ENCODE results near the gene PAK1IP1. TPM values are rescaled to one million over a fixed set of nuclear protein-coding genes. Genes with fewer than 3 reads are reported as not detected.

The PAK1IP1 gene
- polyA plus RNA-seq, 1 donor from 2014 or later, result 30.4 TPM

DNA sequence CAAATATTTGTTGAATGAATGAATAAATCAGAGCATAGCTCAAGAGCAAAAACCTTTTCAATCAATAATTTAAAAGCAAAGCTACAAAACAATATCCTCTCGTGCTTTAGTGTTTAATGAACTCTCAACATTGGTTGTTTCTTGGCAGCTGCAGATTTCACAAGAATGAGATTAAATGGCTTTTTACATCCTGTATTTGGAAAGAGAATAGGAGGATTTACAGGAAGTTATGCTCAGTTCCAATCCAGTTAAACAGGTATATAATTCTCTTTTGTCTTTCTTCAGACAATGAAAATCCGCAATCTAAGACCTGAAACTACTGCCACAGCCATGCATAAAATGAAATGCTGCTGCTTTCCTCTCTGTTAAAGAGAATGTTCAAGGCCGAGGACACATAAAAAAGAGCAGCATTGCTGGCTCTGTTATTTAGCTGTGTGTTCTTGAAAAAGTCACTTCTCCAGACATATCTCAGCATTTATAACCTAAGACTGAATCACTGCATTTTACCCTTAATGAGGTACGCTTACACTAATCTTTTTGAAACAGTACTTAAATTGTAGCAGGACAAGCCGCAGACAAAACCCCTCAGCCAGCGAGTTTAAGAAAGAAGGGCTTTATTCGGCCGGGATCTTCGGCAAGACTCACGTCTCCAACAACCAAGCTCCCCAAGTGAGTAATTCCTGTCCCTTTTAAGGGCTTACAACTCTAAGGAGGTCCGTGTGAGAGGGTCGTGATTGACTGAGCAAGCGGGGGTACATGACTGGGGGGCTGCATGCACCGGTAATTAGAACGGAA lies 3.9 kb upstream of the PAK1IP1 start:
- no peak overlapping the region for H2AFZ ChIP-seq (ENCODE audit: low read depth, low read length)
- no peaks in the 10 kb centered on the region for H3F3A ChIP-seq (ENCODE audit: insufficient read depth, low read length, poor library complexity, severe bottlenecking)
- H3K27me3 ChIP-seq (ENCODE audit: insufficient read depth, low read depth, low read length), result no peaks in the 10 kb centered on the region
- H3K4me3 ChIP-seq (ENCODE audit: low read length), result no peak overlapping the region
- no peak overlapping the region for H3K4me2 ChIP-seq (ENCODE audit: low read length)
- no peaks in the 10 kb centered on the region for H3K9me2 ChIP-seq (ENCODE audit: insufficient read depth, low read length)
- no peaks in the 10 kb centered on the region for H3K9me3 ChIP-seq (ENCODE audit: low read length)
- H3K27ac ChIP-seq (ENCODE audit: low read length), result no peak overlapping the region
- H3K79me2 ChIP-seq (replicated peaks; ENCODE audit: insufficient read depth, low read length), result peaks cover 15% of the 10 kb centered on the region
- H3K36me3 ChIP-seq (ENCODE audit: insufficient read depth, low read length), result no peaks in the 10 kb centered on the region
- no peak overlapping the region for H3K9ac ChIP-seq (ENCODE audit: low read length)
- no peak for TF ChIP-seq TAF1 (IDR thresholded peaks at IDR 0.05; ENCODE audit: low read depth)
- no peak for TF ChIP-seq EP300 (conservative IDR thresholded peaks at IDR 0.05; ENCODE audit: poor library complexity, severe bottlenecking)
- H4K20me1 ChIP-seq (ENCODE audit: insufficient read depth), result no peaks in the 10 kb centered on the region

DNA sequence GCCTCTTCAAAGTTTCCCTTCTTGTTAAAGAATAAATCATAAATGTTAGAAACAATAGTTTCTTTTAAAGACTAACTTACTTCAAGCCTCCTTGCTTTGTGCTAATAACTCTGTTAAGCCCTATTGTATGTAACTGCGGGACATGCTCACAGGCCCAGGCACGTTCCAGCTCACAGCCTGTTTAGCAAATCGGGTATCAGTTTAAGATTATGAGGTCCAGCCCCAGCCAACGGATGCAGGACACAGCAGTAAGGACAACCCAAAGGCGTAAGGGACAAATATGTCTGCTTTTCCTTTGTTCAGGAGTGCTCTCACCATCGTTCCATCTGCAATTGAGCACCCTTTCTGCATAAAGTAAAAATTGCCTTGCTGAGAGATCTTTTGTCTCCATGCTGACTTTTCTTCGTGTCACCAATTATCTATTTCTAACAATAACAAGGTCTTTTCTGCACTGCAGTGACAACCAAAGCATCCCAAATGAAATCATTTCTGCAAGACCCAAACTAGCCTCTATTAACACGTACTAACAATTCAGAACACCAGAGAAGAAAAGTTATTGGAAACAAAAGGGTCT lies 1.7 kb upstream of the PAK1IP1 start:
- H3K27me3 ChIP-seq (ENCODE audit: insufficient read depth, low read depth, low read length), result no peaks in the 10 kb centered on the region
- H3K9ac ChIP-seq (ENCODE audit: low read length), result peak overlapping the region; percentile 80
- no peak overlapping the region for H3K27ac ChIP-seq (ENCODE audit: low read length)
- peaks cover 30% of the 10 kb centered on the region for H3K79me2 ChIP-seq (replicated peaks; ENCODE audit: insufficient read depth, low read length)
- TF ChIP-seq, protein P1, sequence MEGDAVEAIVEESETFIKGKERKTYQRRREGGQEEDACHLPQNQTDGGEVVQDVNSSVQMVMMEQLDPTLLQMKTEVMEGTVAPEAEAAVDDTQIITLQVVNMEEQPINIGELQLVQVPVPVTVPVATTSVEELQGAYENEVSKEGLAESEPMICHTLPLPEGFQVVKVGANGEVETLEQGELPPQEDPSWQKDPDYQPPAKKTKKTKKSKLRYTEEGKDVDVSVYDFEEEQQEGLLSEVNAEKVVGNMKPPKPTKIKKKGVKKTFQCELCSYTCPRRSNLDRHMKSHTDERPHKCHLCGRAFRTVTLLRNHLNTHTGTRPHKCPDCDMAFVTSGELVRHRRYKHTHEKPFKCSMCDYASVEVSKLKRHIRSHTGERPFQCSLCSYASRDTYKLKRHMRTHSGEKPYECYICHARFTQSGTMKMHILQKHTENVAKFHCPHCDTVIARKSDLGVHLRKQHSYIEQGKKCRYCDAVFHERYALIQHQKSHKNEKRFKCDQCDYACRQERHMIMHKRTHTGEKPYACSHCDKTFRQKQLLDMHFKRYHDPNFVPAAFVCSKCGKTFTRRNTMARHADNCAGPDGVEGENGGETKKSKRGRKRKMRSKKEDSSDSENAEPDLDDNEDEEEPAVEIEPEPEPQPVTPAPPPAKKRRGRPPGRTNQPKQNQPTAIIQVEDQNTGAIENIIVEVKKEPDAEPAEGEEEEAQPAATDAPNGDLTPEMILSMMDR (IDR thresholded peaks at IDR 0.05; ENCODE audit: poor library complexity, severe bottlenecking), result no peak
- TF ChIP-seq TAF1 (IDR thresholded peaks at IDR 0.05; ENCODE audit: low read depth), result no peak
- no peak for TF ChIP-seq SMC3 (conservative IDR thresholded peaks at IDR 0.05; ENCODE audit: poor library complexity)
- no peak for TF ChIP-seq EP300 (conservative IDR thresholded peaks at IDR 0.05; ENCODE audit: poor library complexity, severe bottlenecking)
- TF ChIP-seq MXI1 (conservative IDR thresholded peaks at IDR 0.05; ENCODE audit: poor library complexity, severe bottlenecking), result no peak
- no peak for TF ChIP-seq RAD21 (conservative IDR thresholded peaks at IDR 0.05)
- no peaks in the 10 kb centered on the region for H3K9me2 ChIP-seq (ENCODE audit: insufficient read depth, low read length)
- peak overlapping the region; percentile 92 for H3K4me3 ChIP-seq (ENCODE audit: low read length)
- no peaks in the 10 kb centered on the region for H4K20me1 ChIP-seq (ENCODE audit: insufficient read depth)
- no peak overlapping the region for H2AFZ ChIP-seq (ENCODE audit: low read depth, low read length)
- H3K36me3 ChIP-seq (ENCODE audit: insufficient read depth, low read length), result no peaks in the 10 kb centered on the region
- H3K4me2 ChIP-seq (ENCODE audit: low read length), result peak overlapping the region; percentile 77
- no peaks in the 10 kb centered on the region for H3K9me3 ChIP-seq (ENCODE audit: low read length)
- no peaks in the 10 kb centered on the region for H3F3A ChIP-seq (ENCODE audit: insufficient read depth, low read length, poor library complexity, severe bottlenecking)

DNA sequence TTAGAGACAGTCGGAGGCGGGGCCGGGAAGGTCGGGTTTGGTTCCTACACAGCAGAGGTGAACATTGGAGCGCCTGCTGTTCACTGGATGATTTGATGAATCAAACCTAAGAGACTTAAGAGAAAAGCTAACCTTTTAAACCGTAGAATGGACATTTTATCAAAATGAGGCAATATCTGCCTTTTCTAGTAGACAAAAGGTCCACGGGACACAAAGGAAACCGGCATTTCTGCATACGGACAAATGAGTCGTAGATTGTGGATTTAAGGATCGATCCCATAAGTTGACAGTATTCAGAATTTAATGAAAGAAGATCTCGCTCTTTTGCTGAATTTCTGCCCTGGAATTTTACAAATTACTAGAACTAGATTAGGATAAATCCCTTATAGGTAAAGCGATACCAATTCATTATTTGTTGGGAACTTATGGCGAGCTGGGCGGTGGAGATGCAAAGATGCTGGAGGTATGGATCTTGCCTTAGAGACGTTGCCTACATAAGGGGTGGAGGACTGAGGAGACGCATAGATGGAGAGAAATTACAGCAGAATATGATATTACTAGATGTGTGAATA lies 400 bp downstream of the PAK1IP1 start:
- Histone ChIP-seq H3K4me2 (ENCODE audit: low read length) (peak overlapping the region; percentile 85), H3K27ac (ENCODE audit: low read length) (peak overlapping the region; percentile 92), H3K9me2 (ENCODE audit: insufficient read depth, low read length) (no peaks in the 10 kb centered on the region), H4K20me1 (ENCODE audit: insufficient read depth) (no peaks in the 10 kb centered on the region), H3K9ac (ENCODE audit: low read length) (peak overlapping the region; percentile 80), H3K9me3 (ENCODE audit: low read length) (no peaks in the 10 kb centered on the region), H3K4me3 (ENCODE audit: low read length) (peak overlapping the region; percentile 92), H3K79me2 (replicated peaks; ENCODE audit: insufficient read depth, low read length) (peaks cover 30% of the 10 kb centered on the region), H3K36me3 (ENCODE audit: insufficient read depth, low read length) (no peaks in the 10 kb centered on the region), H2AFZ (ENCODE audit: low read depth, low read length) (peak overlapping the region; percentile 70), H3F3A (ENCODE audit: insufficient read depth, low read length, poor library complexity, severe bottlenecking) (no peaks in the 10 kb centered on the region), H3K27me3 (ENCODE audit: insufficient read depth, low read depth, low read length) (no peaks in the 10 kb centered on the region)
- TF ChIP-seq REST (IDR thresholded peaks at IDR 0.05; ENCODE audit: borderline replicate concordance) (peak; percentile 38), MXI1 (conservative IDR thresholded peaks at IDR 0.05; ENCODE audit: poor library complexity, severe bottlenecking) (no peak), EZH2 (IDR thresholded peaks at IDR 0.05; ENCODE audit: borderline replicate concordance, insufficient read depth, low read length, poor library complexity, severe bottlenecking) (no peak), RAD21 (conservative IDR thresholded peaks at IDR 0.05) (no peak), EP300 (conservative IDR thresholded peaks at IDR 0.05; ENCODE audit: poor library complexity, severe bottlenecking) (no peak), POLR2AphosphoS5 (IDR thresholded peaks at IDR 0.05) (peak; percentile 34)

Measured in neural cell (in vitro differentiated cells).